PC-3 (cell line): Measurements from ENCODE around the gene ZBTB48.

Source experiments
- CTCF ChIP-seq: fragments of 300-600 bp; sonication (generic); conservative IDR thresholded peaks from 2 replicates; pipeline ENCODE4 v1.5.1; 2017; ENCODE audit warnings: antibody characterized with exemption, low read depth, mild to moderate bottlenecking, low read length
- EZH2 ChIP-seq: fragments of 300-600 bp; sonication (generic); IDR thresholded peaks from one replicate; pipeline ENCODE4 v1.6.1; 2017; ENCODE audit warnings: antibody characterized with exemption, mild to moderate bottlenecking, low read length; ENCODE audit not compliant: unreplicated experiment

- no peak for TF ChIP-seq CTCF
- TF ChIP-seq EZH2, result no peak
Observed at GRCh38 chr1:6534248-6534822, 45.5 kb upstream of the ZBTB48 start.
